Measurements from ENCODE around the gene COQ2.
A peak's percentile ranks its signal among the peaks of the same experiment; 100 is the strongest.
"Not testable (repeated sequence)": the region's sequence is repeated elsewhere in the genome, so short reads cannot be mapped to it uniquely, and the experiment has no call there.

Gene COQ2

DNA sequence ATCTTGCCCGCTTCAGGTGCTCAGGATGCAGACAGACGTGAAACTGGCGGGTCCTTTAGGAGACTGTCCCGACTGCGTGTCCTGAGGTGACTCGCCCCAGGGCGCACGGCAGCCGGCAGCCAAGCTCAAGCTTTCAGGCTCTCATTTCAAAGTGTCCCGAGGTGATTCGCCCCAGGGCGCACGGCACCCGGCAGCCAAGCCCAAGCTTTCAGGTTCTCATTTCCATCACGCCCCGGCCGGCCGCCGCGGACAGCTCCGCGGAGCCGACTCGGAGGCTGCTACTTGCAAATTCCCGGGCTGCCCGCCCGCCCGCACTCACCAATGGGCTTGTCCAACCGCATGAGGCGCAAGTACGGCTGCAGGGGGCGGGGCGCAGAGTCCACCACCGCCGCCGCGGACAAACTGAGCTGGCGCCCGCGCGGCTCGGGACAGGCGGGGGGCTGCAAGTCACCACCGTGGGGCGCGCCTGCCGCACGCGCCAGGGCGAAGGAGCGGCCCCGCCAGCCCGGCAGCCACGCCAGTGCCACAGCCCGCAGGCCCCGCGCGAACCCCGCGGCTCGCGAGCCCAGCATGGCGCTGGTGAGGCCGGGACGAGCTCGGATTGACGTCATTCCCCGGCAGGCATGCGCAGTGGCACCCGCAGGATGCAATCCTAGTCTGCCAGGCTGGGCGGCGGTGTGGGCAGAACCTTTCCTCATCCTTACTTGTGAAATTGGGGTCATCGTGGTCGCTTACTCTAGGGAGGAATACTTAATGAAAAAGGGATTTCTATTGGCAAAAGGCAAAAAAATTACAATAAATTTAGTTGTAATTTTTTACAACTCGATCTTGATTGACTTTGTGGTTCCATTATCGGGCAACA is at the start of gene COQ2:
COQ2 (minus strand) TSS at position 606 of the 862 bp plus-strand sequence; CDS start at position 572, 34 bp downstream.
- H3K4me1 Mint-ChIP-seq (ENCODE audit: low read depth): peaks cover 49% of the 10 kb centered on the region
- intact Hi-C loops (cut with micrococcal nuclease): loop anchor here (2.0 to 10.0 kb wide), 3 partner anchors 44 to 382 kb away; partner anchors contain the start of genes HELQ, MRPS18C and THAP9
- H3K36me3 Mint-ChIP-seq (ENCODE audit: low read depth): peaks cover 6% of the 10 kb centered on the region
- H3K27me3 Mint-ChIP-seq: no peaks in the 10 kb centered on the region
- peak within 1 kb of the TSS; percentile 92 for H3K4me3 Mint-ChIP-seq
- no peaks in the 10 kb centered on the region for H3K9me3 Mint-ChIP-seq
- peak within 1 kb of the TSS; percentile 99 for H3K27ac Mint-ChIP-seq

DNA sequence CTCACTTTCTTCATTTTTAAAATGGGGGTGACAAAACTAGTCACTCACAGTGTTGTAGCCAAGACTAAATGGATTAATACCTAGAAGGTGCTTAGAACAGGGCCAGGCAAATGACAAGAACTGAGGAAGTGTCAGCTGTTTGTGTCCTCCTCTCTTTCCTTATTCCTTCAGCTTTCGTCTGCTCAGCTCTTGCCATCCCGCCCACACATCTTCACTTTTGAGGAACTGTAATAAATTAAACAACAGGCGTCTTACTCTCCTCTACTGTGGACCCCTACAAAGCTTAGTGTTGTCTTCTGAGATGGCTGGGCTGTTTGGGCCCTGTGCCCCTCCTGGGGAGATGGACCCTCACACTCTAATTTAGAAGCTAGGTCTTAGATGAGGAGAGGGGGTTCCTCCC is 47.4 kb upstream of the COQ2 start:
- Mint-ChIP-seq H3K27me3 (peaks cover 6% of the 10 kb centered on the region), H3K27ac (peak overlapping the region; percentile 40), H3K4me1 (ENCODE audit: low read depth) (peaks cover 57% of the 10 kb centered on the region), H3K4me3 (no peak overlapping the region), H3K36me3 (ENCODE audit: low read depth) (no peaks in the 10 kb centered on the region), H3K9me3 (no peaks in the 10 kb centered on the region)
- intact Hi-C loops (cut with micrococcal nuclease): loop anchor here (5.0 to 10.0 kb wide), 2 partner anchors 35 to 123 kb away; partner anchors contain the start of genes HELQ and MRPS18C

GRCh38 chr4:83329521-83330110 is 45.0 kb upstream of the COQ2 start:
- intact Hi-C loops (cut with micrococcal nuclease): loop anchor here (2.0 to 10.0 kb wide), 3 partner anchors 38 to 125 kb away; partner anchors contain the start of genes COQ2, HELQ and MRPS18C
- peaks cover 6% of the 10 kb centered on the region for H3K27me3 Mint-ChIP-seq
- no peak overlapping the region for H3K27ac Mint-ChIP-seq
- H3K4me3 Mint-ChIP-seq: no peak overlapping the region
- H3K36me3 Mint-ChIP-seq (ENCODE audit: low read depth): no peaks in the 10 kb centered on the region
- no peaks in the 10 kb centered on the region for H3K9me3 Mint-ChIP-seq
- H3K4me1 Mint-ChIP-seq (ENCODE audit: low read depth): peaks cover 57% of the 10 kb centered on the region

GRCh38 chr4:83328521-83329187 is 44.1 kb upstream of the COQ2 start:
- Mint-ChIP-seq H3K36me3 (ENCODE audit: low read depth) (no peaks in the 10 kb centered on the region), H3K27me3 (no peaks in the 10 kb centered on the region), H3K4me3 (peak overlapping the region; percentile 17), H3K27ac (peak overlapping the region; percentile 49), H3K9me3 (no peaks in the 10 kb centered on the region), H3K4me1 (ENCODE audit: low read depth) (peaks cover 51% of the 10 kb centered on the region)
- intact Hi-C loops (cut with micrococcal nuclease): loop anchor here (2.0 kb wide), 1 partner anchor 44 kb away; the partner anchor contains the start of gene COQ2

- H3K27me3 Mint-ChIP-seq: no peaks in the 10 kb centered on the region
These were observed 41.9 kb upstream of the COQ2 start for GRCh38 chr4:83326546-83326945.

DNA sequence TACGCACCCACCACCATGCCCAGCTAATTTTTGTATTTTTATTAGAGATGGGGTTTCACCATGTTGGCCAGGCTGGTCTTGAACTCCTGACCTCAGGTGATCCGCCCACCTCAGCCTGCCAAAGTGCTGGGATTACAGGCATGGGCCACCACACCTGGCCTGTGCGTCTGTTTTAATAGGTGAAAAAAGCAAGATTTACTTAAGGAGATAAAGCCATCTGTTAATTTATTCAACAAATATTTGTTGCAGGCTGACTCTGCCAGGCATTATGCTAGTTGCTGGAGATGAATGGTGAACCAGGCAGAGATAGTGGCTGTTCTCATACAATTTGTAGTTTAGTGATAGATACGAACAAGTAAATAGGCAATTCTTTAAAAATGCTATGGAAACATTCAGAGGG is 40.7 kb upstream of the COQ2 start:
- H3K9me3 Mint-ChIP-seq; intact Hi-C loops (cut with micrococcal nuclease); H3K27me3 Mint-ChIP-seq; H3K4me3 Mint-ChIP-seq; H3K36me3 Mint-ChIP-seq (ENCODE audit: low read depth); H3K27ac Mint-ChIP-seq: not testable (repeated sequence)
- peaks cover 62% of the 10 kb centered on the region for H3K4me1 Mint-ChIP-seq (ENCODE audit: low read depth)

More at GRCh38 chr4:83326546-83326945, 41.9 kb upstream of the COQ2 start:
- Mint-ChIP-seq H3K36me3 (ENCODE audit: low read depth) (no peaks in the 10 kb centered on the region), H3K4me1 (ENCODE audit: low read depth) (peaks cover 57% of the 10 kb centered on the region), H3K4me3 (no peak overlapping the region), H3K9me3 (no peaks in the 10 kb centered on the region), H3K27ac (no peak overlapping the region)
- intact Hi-C loops (cut with micrococcal nuclease): no loop called here

GRCh38 chr4:83323136-83323535 is 38.5 kb upstream of the COQ2 start:
- H3K36me3 Mint-ChIP-seq (ENCODE audit: low read depth): no peaks in the 10 kb centered on the region
- no peaks in the 10 kb centered on the region for H3K27me3 Mint-ChIP-seq
- peaks cover 43% of the 10 kb centered on the region for H3K4me1 Mint-ChIP-seq (ENCODE audit: low read depth)
- intact Hi-C loops (cut with micrococcal nuclease): no loop called here
- H3K4me3 Mint-ChIP-seq: no peak overlapping the region
- no peaks in the 10 kb centered on the region for H3K9me3 Mint-ChIP-seq
- no peak overlapping the region for H3K27ac Mint-ChIP-seq

- H3K4me3 Mint-ChIP-seq: no peak overlapping the region
- H3K27ac Mint-ChIP-seq: peak overlapping the region; percentile 34
- H3K9me3 Mint-ChIP-seq: no peaks in the 10 kb centered on the region
- H3K36me3 Mint-ChIP-seq (ENCODE audit: low read depth): no peaks in the 10 kb centered on the region
- intact Hi-C loops (cut with micrococcal nuclease): no loop called here
- H3K27me3 Mint-ChIP-seq: no peaks in the 10 kb centered on the region
- H3K4me1 Mint-ChIP-seq (ENCODE audit: low read depth): peaks cover 41% of the 10 kb centered on the region
These were observed 36.0 kb upstream of the COQ2 start for GRCh38 chr4:83320548-83320947.

GRCh38 chr4:83318666-83319065 is 34.1 kb upstream of the COQ2 start:
- peaks cover 40% of the 10 kb centered on the region for H3K4me1 Mint-ChIP-seq (ENCODE audit: low read depth)
- H3K4me3 Mint-ChIP-seq: no peak overlapping the region
- H3K36me3 Mint-ChIP-seq (ENCODE audit: low read depth): no peaks in the 10 kb centered on the region
- no peaks in the 10 kb centered on the region for H3K27me3 Mint-ChIP-seq
- intact Hi-C loops (cut with micrococcal nuclease): no loop called here
- no peak overlapping the region for H3K27ac Mint-ChIP-seq
- H3K9me3 Mint-ChIP-seq: no peaks in the 10 kb centered on the region

DNA sequence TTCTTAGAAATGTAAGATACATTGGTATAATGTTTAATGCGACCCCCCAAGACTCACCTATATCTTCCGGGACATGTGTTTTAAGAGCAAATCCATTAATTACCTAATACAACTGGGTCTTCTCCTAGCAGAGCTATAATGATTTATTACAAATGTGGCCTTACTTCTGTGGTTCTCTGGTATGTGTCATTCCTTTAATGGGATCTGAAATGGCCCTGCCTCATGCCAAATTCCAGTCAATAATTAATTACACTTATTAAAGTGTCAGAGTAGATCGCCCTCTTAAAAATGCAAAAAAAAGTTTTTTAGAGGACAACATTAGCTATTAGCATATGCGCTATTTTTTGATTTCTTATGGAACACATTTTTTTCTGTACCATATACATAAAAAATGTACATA is 33.1 kb upstream of the COQ2 start:
- intact Hi-C loops (cut with micrococcal nuclease): no loop called here
- Mint-ChIP-seq H3K36me3 (ENCODE audit: low read depth) (no peaks in the 10 kb centered on the region), H3K9me3 (no peaks in the 10 kb centered on the region), H3K4me1 (ENCODE audit: low read depth) (peaks cover 35% of the 10 kb centered on the region), H3K4me3 (no peak overlapping the region), H3K27ac (no peak overlapping the region), H3K27me3 (no peaks in the 10 kb centered on the region)

DNA sequence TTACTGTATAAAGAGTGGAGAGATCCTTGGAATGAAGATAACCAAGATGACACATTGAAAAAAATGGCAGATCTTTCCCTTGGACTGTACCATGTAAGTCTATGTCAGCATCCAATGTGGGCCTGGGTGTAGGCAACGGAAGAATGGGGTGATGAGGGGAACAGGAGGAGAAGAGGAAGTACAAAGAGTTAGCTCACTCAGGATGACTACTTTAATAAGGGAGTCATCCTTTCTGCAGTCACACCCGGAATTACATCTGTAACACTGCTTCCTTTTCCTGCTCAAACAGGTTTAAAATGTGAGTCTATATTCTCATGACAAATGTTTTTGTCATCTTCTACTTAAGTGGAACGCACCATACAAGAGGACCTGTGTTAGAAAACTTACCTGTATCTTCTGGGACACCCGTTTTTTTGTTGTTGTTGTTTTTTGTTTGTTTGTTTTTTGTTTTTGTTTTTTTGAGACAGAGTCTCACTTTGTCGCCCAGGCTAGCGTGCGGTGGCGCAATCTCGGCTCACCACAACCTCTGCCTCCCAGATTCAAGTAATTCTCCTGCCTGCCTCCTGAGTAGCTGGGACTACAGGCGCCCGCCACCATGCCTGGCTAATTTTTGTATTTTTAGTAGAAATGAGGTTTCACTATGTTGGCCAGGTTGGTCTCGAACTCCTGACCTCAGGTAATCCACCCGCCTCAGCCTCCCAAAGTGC is 32.0 kb upstream of the COQ2 start:
- Mint-ChIP-seq H3K27ac (no peak overlapping the region), H3K4me1 (ENCODE audit: low read depth) (peaks cover 24% of the 10 kb centered on the region), H3K36me3 (ENCODE audit: low read depth) (no peaks in the 10 kb centered on the region), H3K27me3 (no peaks in the 10 kb centered on the region), H3K4me3 (no peak overlapping the region), H3K9me3 (no peaks in the 10 kb centered on the region)
- intact Hi-C loops (cut with micrococcal nuclease): no loop called here

- Mint-ChIP-seq H3K36me3 (ENCODE audit: low read depth) (no peaks in the 10 kb centered on the region), H3K27ac (no peak overlapping the region), H3K27me3 (no peaks in the 10 kb centered on the region), H3K9me3 (no peaks in the 10 kb centered on the region), H3K4me1 (ENCODE audit: low read depth) (peaks cover 17% of the 10 kb centered on the region), H3K4me3 (no peak overlapping the region)
- intact Hi-C loops (cut with micrococcal nuclease): no loop called here
These were observed 30.8 kb upstream of the COQ2 start for GRCh38 chr4:83315341-83315870.

DNA sequence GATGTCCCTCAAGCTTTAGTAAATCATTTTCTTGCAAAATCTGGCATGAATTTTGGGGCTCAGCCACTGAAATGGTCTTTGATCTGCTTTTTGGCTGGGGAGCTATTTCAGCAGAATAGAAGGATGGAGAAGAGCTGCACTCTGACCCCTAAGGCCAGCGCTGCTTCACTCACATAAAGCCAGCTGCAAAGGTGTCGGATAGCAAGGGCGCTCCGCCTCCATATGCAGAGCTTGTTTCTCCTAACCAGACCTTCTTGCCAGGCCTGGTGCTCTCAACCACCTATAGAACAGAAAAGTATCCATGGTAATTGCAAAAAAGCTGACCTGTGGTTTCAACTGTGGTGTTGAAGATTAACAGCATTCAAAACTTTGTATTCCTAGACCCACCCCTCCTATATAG is 24.1 kb upstream of the COQ2 start:
- Mint-ChIP-seq H3K4me3 (no peak overlapping the region), H3K9me3 (no peaks in the 10 kb centered on the region), H3K4me1 (ENCODE audit: low read depth) (no peaks in the 10 kb centered on the region), H3K27me3 (no peaks in the 10 kb centered on the region), H3K36me3 (ENCODE audit: low read depth) (peaks cover 7% of the 10 kb centered on the region), H3K27ac (no peak overlapping the region)
- intact Hi-C loops (cut with micrococcal nuclease): no loop called here

Measured in dendritic cell treated with granulocyte-macrophage colony-stimulating factor and Interleukin-4, amounts not matched to agents 40 ng/mL and 50 ng/mL, for 4 days (primary cell).